HEK293 (cell line): ENCODE results near the gene ZNF101.

Experiments
- CTCF ChIP-seq: fragments of 450-650 bp; formaldehyde crosslinking; IDR thresholded peaks from 2 replicates; pipeline ENCODE4 v1.5.1; 2016; ENCODE audit warnings: missing biosample characterization, missing genetic modification characterization
- ELK4 ChIP-seq: IDR thresholded peaks from 2 replicates; pipeline ENCODE4 v1.6.1; 2011; ENCODE audit warnings: mild to moderate bottlenecking, low read depth, low read length, borderline replicate concordance
- KLF7 ChIP-seq: fragments of 450-650 bp; formaldehyde crosslinking; IDR thresholded peaks from 2 replicates; pipeline ENCODE4 v1.5.1; 2016; ENCODE audit warnings: missing biosample characterization, missing genetic modification characterization, borderline replicate concordance
- PATZ1 ChIP-seq: fragments of 450-650 bp; formaldehyde crosslinking; IDR thresholded peaks from 2 replicates; pipeline ENCODE4 v1.5.1; 2016; ENCODE audit warnings: missing biosample characterization, missing genetic modification characterization
- PBX3 ChIP-seq: sonication (generic); formaldehyde crosslinking; IDR thresholded peaks from 2 replicates; pipeline ENCODE4 v1.8.1; 2022; ENCODE audit warnings: mild to moderate bottlenecking, moderate library complexity, missing genetic modification reagents
- RBAK ChIP-seq: fragments of 450-650 bp; formaldehyde crosslinking; IDR thresholded peaks from 2 replicates; pipeline ENCODE4 v1.5.1; 2016; ENCODE audit warnings: missing biosample characterization, missing genetic modification characterization
- ZNF132 ChIP-seq: fragments of 450-650 bp; formaldehyde crosslinking; IDR thresholded peaks from 2 replicates; pipeline ENCODE4 v1.5.1; 2017; ENCODE audit warnings: missing biosample characterization, missing genetic modification characterization, borderline replicate concordance
- ZNF23 ChIP-seq: fragments of 450-650 bp; formaldehyde crosslinking; IDR thresholded peaks from 2 replicates; pipeline ENCODE4 v1.5.1; 2016; ENCODE audit warnings: missing biosample characterization, missing genetic modification characterization, borderline replicate concordance
- ZNF362 ChIP-seq: fragments of 450-650 bp; formaldehyde crosslinking; IDR thresholded peaks from 2 replicates; pipeline ENCODE4 v1.5.1; 2016; ENCODE audit warnings: missing biosample characterization, missing genetic modification characterization
- ZNF600 ChIP-seq: fragments of 450-650 bp; formaldehyde crosslinking; IDR thresholded peaks from 2 replicates; pipeline ENCODE4 v1.5.1; 2016; ENCODE audit warnings: missing biosample characterization, missing genetic modification characterization
- ZNF707 ChIP-seq: fragments of 450-650 bp; formaldehyde crosslinking; IDR thresholded peaks from 2 replicates; pipeline ENCODE4 v1.5.1; 2016; ENCODE audit warnings: missing biosample characterization, missing genetic modification characterization

- TF ChIP-seq ZNF23 (no peak), ZNF707 (tag by site-specific recombination) (no peak), CTCF (tag by site-specific recombination) (no peak), KLF7 (tag by site-specific recombination) (no peak), RBAK (no peak), ZNF362 (no peak), PBX3 (CRISPR knock-in tag) (no peak), ZNF600 (tag by site-specific recombination) (no peak), PATZ1 (tag by site-specific recombination) (no peak), ELK4 (no peak), ZNF132 (tag by site-specific recombination) (no peak)
These were observed 7.4 kb upstream of the ZNF101 start for GRCh38 chr19:19661141-19661674.
